SK-N-SH (cell line): Measurements from ENCODE around the gene ST3GAL6. TPM values are rescaled to one million over a fixed set of nuclear protein-coding genes. Genes with fewer than 3 reads are reported as not detected.
A peak's percentile ranks its signal among the peaks of the same experiment; 100 is the strongest.

Experiments used
- CTCF ChIA-PET: fragments of 300-600, 350-600 bp; formaldehyde crosslinking; extraction: SDS; loops from one replicate; lab custom pipeline; 2021; lab: Yijun Ruan, JAX
- POLR2A ChIA-PET: fragments of 350-600 bp; sonication (Branson Sonifier 250); formaldehyde crosslinking; extraction: SDS; loops from one replicate; lab custom pipeline; 2020; ENCODE audit warnings: antibody characterized with exemption, inconsistent platforms; lab: Yijun Ruan, JAX
- DNase-seq: peaks from one replicate; pipeline ENCODE4 v3.0.0; 2012
- H2AFZ ChIP-seq: fragments of 200-600 bp; sonication (generic); 2 replicates; pipeline ENCODE4 v1.8.1; 2016; ENCODE audit warnings: antibody characterized with exemption, mild to moderate bottlenecking, low read depth
- H3F3A ChIP-seq: fragments of 200-600 bp; sonication (generic); replicated peaks from 2 replicates; pipeline ENCODE3; 2016; ENCODE audit warnings: antibody characterized with exemption, mild to moderate bottlenecking; ENCODE audit not compliant: insufficient read depth
- H3K27ac ChIP-seq, 2 experiments: fragments of 200-500 bp in 1 of 2; fragments of 200-600 bp in 1 of 2; sonication (Bioruptor generic) in 1 of 2; sonication (generic), shearing (Covaris generic) in 1 of 2; 2 replicates each; pipeline versions ENCODE4 v1.5.1 to v1.6.1; 2014 to 2016; ENCODE audit warnings: low read depth in 2 of 2, inconsistent platforms in 1 of 2, low read length in 1 of 2, mild to moderate bottlenecking in 1 of 2, mixed read lengths in 1 of 2
- H3K27me3 ChIP-seq: fragments of 200-600 bp; sonication (generic), shearing (Covaris generic); 2 replicates; pipeline ENCODE4 v1.6.1; 2016; ENCODE audit warnings: mixed run types; ENCODE audit not compliant: insufficient read depth
- H3K36me3 ChIP-seq, 2 experiments: fragments of 200-500 bp in 1 of 2; fragments of 200-600 bp in 1 of 2; sonication (Bioruptor generic) in 1 of 2; sonication (generic) in 1 of 2; replicated peaks in 1 of 2; 2 replicates each; pipeline versions ENCODE3 to v1.5.1; 2014 to 2016; ENCODE audit warnings: low read length in 1 of 2, mild to moderate bottlenecking in 1 of 2; ENCODE audit not compliant: insufficient read depth in 2 of 2, control insufficient read depth in 1 of 2
- H3K4me1 ChIP-seq, 2 experiments: fragments of 200-500 bp in 1 of 2; fragments of 200-600 bp in 1 of 2; sonication (Bioruptor generic) in 1 of 2; sonication (generic), shearing (Covaris generic) in 1 of 2; 2 replicates each; pipeline versions ENCODE4 v1.5.1 to v1.6.1; 2014 to 2016; ENCODE audit warnings: low read depth in 1 of 2, low read length in 1 of 2, mixed run types in 1 of 2; ENCODE audit not compliant: insufficient read depth in 2 of 2, control insufficient read depth in 1 of 2
- H3K4me2 ChIP-seq: fragments of 200-600 bp; sonication (generic), shearing (Covaris generic); 2 replicates; pipeline ENCODE4 v1.6.1; 2017; ENCODE audit warnings: mixed run types
- H3K4me3 ChIP-seq, 2 experiments: fragments of 200-500 bp in 1 of 2; fragments of 200-600 bp in 1 of 2; sonication (Bioruptor generic) in 1 of 2; sonication (generic), shearing (Covaris generic) in 1 of 2; 2 replicates each; pipeline versions ENCODE4 v1.5.1 to v1.8.1; 2014 to 2016; ENCODE audit warnings: low read depth in 2 of 2, inconsistent platforms in 1 of 2, low read length in 1 of 2, mild to moderate bottlenecking in 1 of 2, mixed read lengths in 1 of 2, moderate library complexity in 1 of 2
- H3K79me2 ChIP-seq: fragments of 200-600 bp; sonication (generic); 2 replicates; pipeline ENCODE4 v1.8.1; 2017; ENCODE audit warnings: mild to moderate bottlenecking; ENCODE audit not compliant: insufficient read depth
- H3K9ac ChIP-seq: fragments of 200-600 bp; sonication (generic); 2 replicates; pipeline ENCODE4 v1.6.1; 2017; ENCODE audit warnings: mixed run types
- H3K9me2 ChIP-seq: fragments of 200-600 bp; sonication (generic); 2 replicates; pipeline ENCODE4 v1.6.1; 2017; ENCODE audit warnings: mixed run types
- H3K9me3 ChIP-seq: fragments of 200-600 bp; sonication (generic); 2 replicates; pipeline ENCODE4 v1.6.1; 2017; ENCODE audit warnings: mixed run types, mild to moderate bottlenecking, moderate library complexity
- H4K20me1 ChIP-seq: fragments of 200-600 bp; sonication (generic); 2 replicates; pipeline ENCODE4 v1.6.1; 2017; ENCODE audit warnings: mild to moderate bottlenecking, mixed run types; ENCODE audit not compliant: insufficient read depth
- CHD2 ChIP-seq: fragments of 150-350 bp; IDR thresholded peaks from 2 replicates; pipeline ENCODE4 v1.6.1; 2018; ENCODE audit warnings: low read length; ENCODE audit not compliant: partially characterized antibody
- CTCF ChIP-seq: fragments of 200-600 bp; sonication (generic); IDR thresholded peaks from 2 replicates; pipeline ENCODE4 v1.6.1; 2017; ENCODE audit warnings: antibody characterized with exemption, mild to moderate bottlenecking, moderate library complexity
- GABPA ChIP-seq: IDR thresholded peaks from 2 replicates; pipeline ENCODE4 v1.4.0; 2012; ENCODE audit warnings: low read depth, mild to moderate bottlenecking
- IRF3 ChIP-seq: fragments of 150-350 bp; IDR thresholded peaks from 2 replicates; pipeline ENCODE4 v1.6.1; 2016; ENCODE audit warnings: mild to moderate bottlenecking, low read depth, low read length
- JUND ChIP-seq: IDR thresholded peaks from 2 replicates; pipeline ENCODE4 v1.4.0; 2012
- MAX ChIP-seq: IDR thresholded peaks from 2 replicates; pipeline ENCODE4 v1.4.0; 2012; ENCODE audit warnings: low read depth
- MEF2A ChIP-seq: IDR thresholded peaks from 2 replicates; pipeline ENCODE4 v1.4.0; 2012; ENCODE audit warnings: low read depth, borderline replicate concordance
- NRF1 ChIP-seq: IDR thresholded peaks from 2 replicates; pipeline ENCODE4 v1.6.1; 2012; ENCODE audit warnings: low read depth, mild to moderate bottlenecking, low read length
- RAD21 ChIP-seq: IDR thresholded peaks from 2 replicates; pipeline ENCODE4 v1.6.1; 2012; ENCODE audit warnings: mild to moderate bottlenecking, low read length
- RCOR1 ChIP-seq: fragments of 150-350 bp; IDR thresholded peaks from 2 replicates; pipeline ENCODE4 v1.6.1; 2017; ENCODE audit warnings: antibody characterized with exemption, low read length
- REST ChIP-seq: IDR thresholded peaks from 2 replicates; pipeline ENCODE4 v1.6.1; 2012; ENCODE audit warnings: mild to moderate bottlenecking, low read depth, low read length, moderate library complexity
- RXRA ChIP-seq: IDR thresholded peaks from 2 replicates; pipeline ENCODE4 v1.4.0; 2012; ENCODE audit warnings: low read depth, mild to moderate bottlenecking, borderline replicate concordance
- SIN3A ChIP-seq: IDR thresholded peaks from 2 replicates; pipeline ENCODE4 v1.6.1; 2012; ENCODE audit warnings: low read depth, mild to moderate bottlenecking, low read length, moderate library complexity, borderline replicate concordance
- SMC3 ChIP-seq: IDR thresholded peaks from 2 replicates; pipeline ENCODE4 v1.6.1; 2012; ENCODE audit warnings: low read depth, low read length, improper control_type of control experiment
- TAF1 ChIP-seq: IDR thresholded peaks from 2 replicates; pipeline ENCODE4 v1.6.1; 2012; ENCODE audit warnings: low read depth, mild to moderate bottlenecking, low read length, moderate library complexity, borderline replicate concordance
- TCF12 ChIP-seq: IDR thresholded peaks from 2 replicates; pipeline ENCODE4 v1.4.0; 2012
- USF1 ChIP-seq: IDR thresholded peaks from 2 replicates; pipeline ENCODE4 v1.4.0; 2012; ENCODE audit warnings: low read depth, borderline replicate concordance
- USF2 ChIP-seq: fragments of 150-350 bp; IDR thresholded peaks from 2 replicates; pipeline ENCODE4 v1.6.1; 2017; ENCODE audit warnings: antibody characterized with exemption, low read length, low read depth, borderline replicate concordance
- WGBS: methylation state at CpG from one replicate; pipeline ENCODE4 v1.1.6; 2017; ENCODE audit warnings: low lambda C conversion rate; 5-methylcytosine and 5-hydroxymethylcytosine counted together
- polyA plus RNA-seq, 3 experiments: library from polyadenylated mRNA; depleted of rRNA; stranded (reverse); fragments of >200 nt; gene quantifications; 2 replicates each; pipeline ENCODE4 v1.2.3, GENCODE V29; 2012

The ST3GAL6 gene
- polyA plus RNA-seq, 1 of the 3 experiments (the other 2 are of a cell fraction): 16.3 TPM

GRCh38 chr3:98734735-98735134, 28.4 kb upstream of the ST3GAL6 start (continued):
- TF ChIP-seq REST (no peak), GABPA (no peak), JUND (peak; percentile 39), MAX (peak; percentile 82), RCOR1 (peak; percentile 82), SMC3 (no peak), SIN3A (0 out of 2 replicates have a peak, but pooled peaks have one; percentile 33)

- Histone ChIP-seq H3K4me1 (peaks cover 5 to 27% of the 10 kb centered on the region in 2 experiments; a peak in 3 of 4 replicates), H3K4me3 (peak overlapping the region in 1 of 2 experiments; percentile 84; a peak in 2 of 4 replicates), H3K4me2 (peak overlapping the region; percentile 98; the same call in 1 of the 2 replicates), H4K20me1 (no peaks in the 10 kb centered on the region), H3K9me3 (no peaks in the 10 kb centered on the region), H3K36me3 (peaks cover 0 to 3% of the 10 kb centered on the region in 2 experiments), H2AFZ (no peak overlapping the region), H3K79me2 (peaks cover 73% of the 10 kb centered on the region), H3K9me2 (no peaks in the 10 kb centered on the region), H3F3A (peaks cover 4% of the 10 kb centered on the region), H3K27me3 (no peaks in the 10 kb centered on the region), H3K27ac (peak overlapping the region; percentile 60 to 98; a peak in 3 of 4 replicates), H3K9ac (no peak overlapping the region; the same call in 1 of the 2 replicates)
- CTCF ChIA-PET: interaction anchor here (0.6 to 3.0 kb wide), 6 partner anchors 9 to 142 kb away, joined by 3 to 17 read pairs (median 4); partner anchors contain the start of gene CPOX
- 95% methylated on average over 2 of the region's 2 CpGs for WGBS
- POLR2A ChIA-PET: interaction anchor here (1.6 to 6.0 kb wide), 2 partner anchors 26 to 29 kb away, joined by 4 to 50 read pairs; partner anchors contain the start of gene ST3GAL6
- DNase-seq: no peak
- no peak for TF ChIP-seq IRF3
- TF ChIP-seq RAD21: no peak
- TF ChIP-seq SMC3: no peak
- TF ChIP-seq CTCF: no peak
- no peak for TF ChIP-seq TAF1
- TF ChIP-seq NRF1: no peak
- no peak for TF ChIP-seq REST
- no peak for TF ChIP-seq TCF12
- no peak for TF ChIP-seq RXRA
- TF ChIP-seq CHD2: no peak
- TF ChIP-seq MEF2A: no peak
- TF ChIP-seq USF2: no peak
- no peak for TF ChIP-seq USF1
Measured at GRCh38 chr3:98735296-98735695, 27.8 kb upstream of the ST3GAL6 start.
